ENCODE data around the gene UBE2I.

GRCh38 chr16:1330931-1331711 is 21.7 kb downstream of the UBE2I start:
- peak in 1 of 6 experiments; percentile 18 for TF ChIP-seq CTCF (IDR thresholded peaks at IDR 0.05)
- no peak for TF ChIP-seq POLR2A (IDR thresholded peaks at IDR 0.05)

All from adrenal gland (tissue), 5 donors.